Measurements from ENCODE around the gene RSPRY1. TPM values are rescaled to one million over a fixed set of nuclear protein-coding genes. Genes with fewer than 3 reads are reported as not detected.

Gene RSPRY1
- total RNA-seq, 3 donors from 2014 or later, result 40.6 to 44.1 (median 42.0) TPM

GRCh38 chr16:57202095-57202886 is 16.2 kb downstream of the RSPRY1 start:
- no peak for ATAC-seq
- no peaks in the 10 kb centered on the region for H3K36me3 ChIP-seq (ENCODE audit: low read depth)
- DNase-seq, result no peak
- no peak overlapping the region for H3K4me3 ChIP-seq
- no peaks in the 10 kb centered on the region for H3K4me1 ChIP-seq (ENCODE audit: low read depth)
- H3K9me3 ChIP-seq, result no peaks in the 10 kb centered on the region
- TF ChIP-seq, protein P1, sequence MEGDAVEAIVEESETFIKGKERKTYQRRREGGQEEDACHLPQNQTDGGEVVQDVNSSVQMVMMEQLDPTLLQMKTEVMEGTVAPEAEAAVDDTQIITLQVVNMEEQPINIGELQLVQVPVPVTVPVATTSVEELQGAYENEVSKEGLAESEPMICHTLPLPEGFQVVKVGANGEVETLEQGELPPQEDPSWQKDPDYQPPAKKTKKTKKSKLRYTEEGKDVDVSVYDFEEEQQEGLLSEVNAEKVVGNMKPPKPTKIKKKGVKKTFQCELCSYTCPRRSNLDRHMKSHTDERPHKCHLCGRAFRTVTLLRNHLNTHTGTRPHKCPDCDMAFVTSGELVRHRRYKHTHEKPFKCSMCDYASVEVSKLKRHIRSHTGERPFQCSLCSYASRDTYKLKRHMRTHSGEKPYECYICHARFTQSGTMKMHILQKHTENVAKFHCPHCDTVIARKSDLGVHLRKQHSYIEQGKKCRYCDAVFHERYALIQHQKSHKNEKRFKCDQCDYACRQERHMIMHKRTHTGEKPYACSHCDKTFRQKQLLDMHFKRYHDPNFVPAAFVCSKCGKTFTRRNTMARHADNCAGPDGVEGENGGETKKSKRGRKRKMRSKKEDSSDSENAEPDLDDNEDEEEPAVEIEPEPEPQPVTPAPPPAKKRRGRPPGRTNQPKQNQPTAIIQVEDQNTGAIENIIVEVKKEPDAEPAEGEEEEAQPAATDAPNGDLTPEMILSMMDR (IDR thresholded peaks at IDR 0.05), result no peak
- intact Hi-C loops (cut with DNase I, micrococcal nuclease), result no loop called here

DNA sequence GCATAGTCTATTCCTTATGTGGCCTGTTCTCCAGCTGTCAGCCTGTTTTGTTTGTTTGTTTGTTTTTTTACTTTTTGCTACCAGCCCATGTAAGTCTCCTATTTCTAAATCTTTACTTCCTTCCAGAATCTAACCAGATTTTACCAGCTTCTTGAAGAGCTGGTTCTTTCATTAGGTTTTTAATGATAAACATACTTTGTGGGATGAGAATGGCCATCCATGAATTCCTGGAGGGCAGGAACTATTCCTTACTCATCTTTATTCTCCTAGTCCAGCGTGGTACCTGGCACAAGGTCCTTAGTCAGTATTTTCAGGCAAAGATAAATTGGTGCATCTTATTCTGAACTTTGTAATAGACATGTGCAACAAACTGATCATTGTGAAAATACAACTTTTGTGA is 17.3 kb downstream of the RSPRY1 start:
- TF ChIP-seq, protein P1 (IDR thresholded peaks at IDR 0.05), result no peak
- no peak overlapping the region for H3K4me3 ChIP-seq
- no peak for ATAC-seq
- no peak for DNase-seq
- intact Hi-C loops (cut with DNase I, micrococcal nuclease), result no loop called here
- H3K4me1 ChIP-seq (ENCODE audit: low read depth), result no peaks in the 10 kb centered on the region
- H3K36me3 ChIP-seq (ENCODE audit: low read depth), result no peaks in the 10 kb centered on the region
- H3K9me3 ChIP-seq, result no peaks in the 10 kb centered on the region

DNA sequence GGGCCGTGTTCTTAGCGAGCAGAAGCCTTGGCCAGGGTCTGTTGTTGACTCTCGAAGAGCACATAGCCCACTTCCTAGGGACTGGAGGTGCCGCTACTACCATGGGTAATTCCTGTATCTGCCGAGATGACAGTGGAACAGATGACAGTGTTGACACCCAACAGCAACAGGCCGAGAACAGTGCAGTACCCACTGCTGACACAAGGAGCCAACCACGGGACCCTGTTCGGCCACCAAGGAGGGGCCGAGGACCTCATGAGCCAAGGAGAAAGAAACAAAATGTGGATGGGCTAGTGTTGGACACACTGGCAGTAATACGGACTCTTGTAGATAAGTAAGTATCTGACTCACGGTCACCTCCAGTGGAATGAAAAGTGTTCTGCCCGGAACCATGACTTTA is 18.5 kb downstream of the RSPRY1 start:
- H3K9me3 ChIP-seq, result no peaks in the 10 kb centered on the region
- no peaks in the 10 kb centered on the region for H3K36me3 ChIP-seq (ENCODE audit: low read depth)
- H3K4me1 ChIP-seq (ENCODE audit: low read depth), result no peaks in the 10 kb centered on the region
- TF ChIP-seq, protein P1 (IDR thresholded peaks at IDR 0.05), result no peak
- intact Hi-C loops (cut with DNase I, micrococcal nuclease), result no loop called here
- ATAC-seq, result no peak
- DNase-seq, result no peak
- H3K4me3 ChIP-seq, result no peak overlapping the region

GRCh38 chr16:57208926-57209325 is 22.8 kb downstream of the RSPRY1 start:
- ATAC-seq (no peak), DNase-seq (no peak)
- Histone ChIP-seq H3K36me3 (ENCODE audit: low read depth) (no peaks in the 10 kb centered on the region), H3K4me3 (no peak overlapping the region), H3K4me1 (ENCODE audit: low read depth) (no peaks in the 10 kb centered on the region), H3K9me3 (no peaks in the 10 kb centered on the region)
- intact Hi-C loops (cut with DNase I, micrococcal nuclease), result no loop called here
- TF ChIP-seq, protein P1 (IDR thresholded peaks at IDR 0.05), result no peak

GRCh38 chr16:57209780-57210179 is 23.7 kb downstream of the RSPRY1 start:
- Histone ChIP-seq H3K9me3 (no peaks in the 10 kb centered on the region), H3K36me3 (ENCODE audit: low read depth) (no peaks in the 10 kb centered on the region), H3K4me3 (no peak overlapping the region), H3K4me1 (ENCODE audit: low read depth) (no peaks in the 10 kb centered on the region)
- DNase-seq (no peak), ATAC-seq (no peak)
- TF ChIP-seq, protein P1 (IDR thresholded peaks at IDR 0.05), result no peak
- intact Hi-C loops (cut with DNase I, micrococcal nuclease), result no loop called here

Data from mucosa of descending colon (tissue), 3 donors.